Activated gamma-delta T cell treated with Interleukin-2 at 50 U/mL for 16 hours (primary cell): Measurements from ENCODE around the gene HAUS7.

Experiments
- DNase-seq: peaks from one replicate; pipeline ENCODE4 v3.0.0-alpha.2; 2020

Gene HAUS7

GRCh38 chrX:153498453-153498852 lies 28.1 kb upstream of the HAUS7 start:
- no peak for DNase-seq

GRCh38 chrX:153496590-153496959 lies 26.2 kb upstream of the HAUS7 start:
- no peak for DNase-seq

- no peak for DNase-seq
Observed at GRCh38 chrX:153495903-153496589, 25.7 kb upstream of the HAUS7 start.

GRCh38 chrX:153495362-153495751 lies 25.0 kb upstream of the HAUS7 start:
- no peak for DNase-seq

GRCh38 chrX:153494541-153495361 lies 24.4 kb upstream of the HAUS7 start, which contains the start of gene BGN:
TSS of gene BGN (plus strand) at chrX:153494980. CDS start at chrX:153504632, 9,652 bp downstream.
- DNase-seq: peak; percentile 14

- no peak for DNase-seq
Observed at GRCh38 chrX:153494061-153494460, 23.7 kb upstream of the HAUS7 start.

GRCh38 chrX:153493085-153493484 lies 22.7 kb upstream of the HAUS7 start:
- no peak for DNase-seq

- no peak for DNase-seq
Observed at GRCh38 chrX:153492543-153492942, 22.2 kb upstream of the HAUS7 start.

- no peak for DNase-seq
Observed at GRCh38 chrX:153491918-153492317, 21.5 kb upstream of the HAUS7 start.

GRCh38 chrX:153491351-153491914 lies 21.1 kb upstream of the HAUS7 start:
- no peak for DNase-seq

- DNase-seq: no peak
Observed at GRCh38 chrX:153490217-153490930, 20.0 kb upstream of the HAUS7 start.

- no peak for DNase-seq
Observed at GRCh38 chrX:153488231-153488914, 18.0 kb upstream of the HAUS7 start.

- DNase-seq: no peak
Observed at GRCh38 chrX:153487590-153488071, 17.3 kb upstream of the HAUS7 start.

GRCh38 chrX:153486171-153486570 lies 15.8 kb upstream of the HAUS7 start:
- no peak for DNase-seq

- no peak for DNase-seq
Observed at GRCh38 chrX:153485396-153486080, 15.2 kb upstream of the HAUS7 start.

GRCh38 chrX:153482376-153483015 lies 12.1 kb upstream of the HAUS7 start:
- DNase-seq: no peak

GRCh38 chrX:153481043-153481442 lies 10.7 kb upstream of the HAUS7 start:
- no peak for DNase-seq

- no peak for DNase-seq
Observed at GRCh38 chrX:153478746-153479145, 8.4 kb upstream of the HAUS7 start.

- DNase-seq: no peak
Observed at GRCh38 chrX:153477901-153478300, 7.5 kb upstream of the HAUS7 start.

- no peak for DNase-seq
Observed at GRCh38 chrX:153477364-153477857, 7.0 kb upstream of the HAUS7 start.

GRCh38 chrX:153476666-153477363 lies 6.4 kb upstream of the HAUS7 start:
- no peak for DNase-seq
